NCI-H345 (cell line): Measurements from ENCODE around the gene POLR2J3.
"Not testable (repeated sequence)": the region's sequence is repeated elsewhere in the genome, so short reads cannot be mapped to it uniquely, and the experiment has no call there.

Source experiments
- DNase-seq: peaks from one replicate; lab custom pipeline; 2025; lab: John Stamatoyannopoulos, UW

POLR2J3 gene

GRCh38 chr7:102583495-102583894 is 11.1 kb upstream of the POLR2J3 start:
- DNase-seq: not testable (repeated sequence)

- DNase-seq: not testable (repeated sequence)
Observed at GRCh38 chr7:102581722-102582121, 9.3 kb upstream of the POLR2J3 start.

- DNase-seq: not testable (repeated sequence)
Observed at GRCh38 chr7:102578486-102578885, 6.1 kb upstream of the POLR2J3 start.

GRCh38 chr7:102577315-102578240 is 5.2 kb upstream of the POLR2J3 start:
- not testable (repeated sequence) for DNase-seq

- DNase-seq: not testable (repeated sequence)
Observed at GRCh38 chr7:102576363-102576762, 4.0 kb upstream of the POLR2J3 start.

- not testable (repeated sequence) for DNase-seq
Observed at GRCh38 chr7:102574607-102575006, 2.2 kb upstream of the POLR2J3 start.

- not testable (repeated sequence) for DNase-seq
Observed at GRCh38 chr7:102568620-102569019, 3.8 kb downstream of the POLR2J3 start.

GRCh38 chr7:102550808-102551422 is 21.5 kb downstream of the POLR2J3 start, which contains the start of gene SPDYE2:
Gene SPDYE2 (plus strand): TSS chr7:102551226. CDS start chr7:102553256, 2,030 bp downstream.
- not testable (repeated sequence) for DNase-seq

- not testable (repeated sequence) for DNase-seq
Observed at GRCh38 chr7:102546353-102546752, 26.0 kb downstream of the POLR2J3 start.

- not testable (repeated sequence) for DNase-seq
Observed at GRCh38 chr7:102545288-102545687, 27.1 kb downstream of the POLR2J3 start.

GRCh38 chr7:102544372-102544771 is 28.0 kb downstream of the POLR2J3 start:
- not testable (repeated sequence) for DNase-seq

GRCh38 chr7:102543596-102543995 is 28.8 kb downstream of the POLR2J3 start, which contains the start of gene UPK3BL2:
Gene UPK3BL2 (minus strand): TSS chr7:102543696. CDS start chr7:102543636, 60 bp downstream.
- not testable (repeated sequence) for DNase-seq

GRCh38 chr7:102542771-102543170 is 29.6 kb downstream of the POLR2J3 start:
- not testable (repeated sequence) for DNase-seq

- not testable (repeated sequence) for DNase-seq
Observed at GRCh38 chr7:102542083-102542482, 30.3 kb downstream of the POLR2J3 start.

GRCh38 chr7:102540604-102541003 is 31.8 kb downstream of the POLR2J3 start:
- not testable (repeated sequence) for DNase-seq

GRCh38 chr7:102535062-102535615 is 37.2 kb downstream of the POLR2J3 start:
- DNase-seq: not testable (repeated sequence)

GRCh38 chr7:102532127-102532526 is 40.3 kb downstream of the POLR2J3 start:
- DNase-seq: not testable (repeated sequence)

GRCh38 chr7:102531583-102531982 is 40.8 kb downstream of the POLR2J3 start:
- not testable (repeated sequence) for DNase-seq

GRCh38 chr7:102527822-102528793 is 44.3 kb downstream of the POLR2J3 start:
- not testable (repeated sequence) for DNase-seq

- not testable (repeated sequence) for DNase-seq
Observed at GRCh38 chr7:102527182-102527581, 45.2 kb downstream of the POLR2J3 start.

GRCh38 chr7:102524803-102525202 is 47.6 kb downstream of the POLR2J3 start:
- not testable (repeated sequence) for DNase-seq
